Spleen (tissue), 11 donors: ENCODE measurements around the gene SRCAP. TPM values are rescaled to one million over a fixed set of nuclear protein-coding genes. Genes with fewer than 3 reads are reported as not detected.

Experiments used
- DNase-seq: peaks from one replicate; pipeline ENCODE4 v3.0.0-alpha.2; 2020
- H3K27ac ChIP-seq, 8 donors: fragments of 200-600 bp; sonication (generic) in 7 of 8; 1 replicate in 4 of 8; 2 replicates in 4 of 8; pipeline versions ENCODE4 v1.5.0 to v1.8.0; 2016 to 2021; ENCODE audit warnings: inconsistent platforms in 4 of 8, mild to moderate bottlenecking in 4 of 8, moderate library complexity in 1 of 8
- H3K27me3 ChIP-seq, 7 donors: fragments of 200-600 bp; sonication (generic) in 6 of 7; replicated peaks in 1 of 7; 1 replicate in 4 of 7; 2 replicates in 3 of 7; pipeline versions ENCODE4 v1.5.0 to v1.8.0; 2016 to 2021; ENCODE audit warnings: inconsistent platforms in 3 of 7, mild to moderate bottlenecking in 1 of 7
- H3K36me3 ChIP-seq, 6 donors: fragments of 200-600 bp; sonication (generic) in 5 of 6; 1 replicate in 4 of 6; 2 replicates in 2 of 6; pipeline versions ENCODE4 v1.5.0 to v1.8.0; 2016 to 2021; ENCODE audit warnings: inconsistent platforms in 2 of 6
- H3K4me1 ChIP-seq, 6 donors: fragments of 200-600 bp; sonication (generic) in 5 of 6; 1 replicate in 3 of 6; 2 replicates in 3 of 6; pipeline versions ENCODE4 v1.5.0 to v1.8.0; 2016 to 2021; ENCODE audit warnings: inconsistent platforms in 3 of 6
- H3K4me3 ChIP-seq, 8 donors: fragments of 200-600 bp; sonication (generic) in 7 of 8; 1 replicate in 4 of 8; 2 replicates in 4 of 8; pipeline versions ENCODE4 v1.5.0 to v1.8.0; 2016 to 2021; ENCODE audit warnings: inconsistent platforms in 4 of 8, mild to moderate bottlenecking in 4 of 8, moderate library complexity in 2 of 8
- H3K9me3 ChIP-seq, 8 donors: fragments of 200-600 bp; sonication (generic) in 7 of 8; 1 replicate in 4 of 8; 2 replicates in 4 of 8; pipeline versions ENCODE4 v1.5.0 to v1.8.0; 2016 to 2021; ENCODE audit warnings: inconsistent platforms in 4 of 8
- POLR2A ChIP-seq, 3 donors: fragments of 450-650 bp; IDR thresholded peaks; one replicate each; pipeline ENCODE4 v1.5.1; 2017; ENCODE audit warnings: antibody characterized with exemption in 3 of 3, mild to moderate bottlenecking in 1 of 3
- POLR2AphosphoS5 ChIP-seq, 3 donors: sonication (generic); formaldehyde crosslinking; IDR thresholded peaks; one replicate each; pipeline ENCODE4 v1.5.1; 2017; ENCODE audit warnings: antibody characterized with exemption in 3 of 3
- WGBS, 5 donors: extraction: QIAGEN DNeasy Blood & Tissue Kit in 3 of 5; methylation state at CpG; one replicate each; pipeline versions ENCODE4 v1.1.5 to v1.1.7; 2013 to 2018; 5-methylcytosine and 5-hydroxymethylcytosine counted together
- intact Hi-C: fragments of 100-400 bp; cut with DNase I; formaldehyde crosslinking; loops from one replicate; pipeline ENCODE4 v1.15.0; 2023; ENCODE audit warnings: low total_unique reads
- polyA plus RNA-seq, 3 donors: library from polyadenylated mRNA; stranded (reverse); fragments of 200-250 nt; gene quantifications; one replicate each; pipeline ENCODE4 v1.2.1, GENCODE V29; 2013
- total RNA-seq, 7 donors: library from RNA; depleted of rRNA in 3 of 7; stranded (reverse); fragments of >200 nt in 3 of 7; fragmentation: NEBNext Ultra II Directional in 4 of 7; extraction: Animal tissue kit (Norgen Biotek cat#: 25700) in 4 of 7; gene quantifications; one replicate each; pipeline versions ENCODE4 v1.1.0 to v1.2.1, GENCODE V29; 2016 to 2021
- TF ChIP-seq, protein P1 (sequence below), 11 experiments: fragments of 200-600 bp in 7 of 11; fragments of 450-650 bp in 4 of 11; sonication (generic) in 4 of 11; IDR thresholded peaks in 8 of 11; conservative IDR thresholded peaks in 3 of 11; 1 replicate in 7 of 11; 2 replicates in 4 of 11; pipeline versions ENCODE4 v1.4.0 to v1.8.0; 2016 to 2021; ENCODE audit warnings: antibody characterized with exemption in 11 of 11, inconsistent platforms in 4 of 11, mild to moderate bottlenecking in 1 of 11
- donor health status: healthy with polysubstance abuse.
- donor health status: DM: no; HTN: no; CAD: no; lungs with moderate emphysema.
- donor health status: DM: no; HTN: no; CAD: no.
- donor health status: Bipolar disorder and iron deficiency.
- donor health status: healthy.
- donor health status: DM: no; HTN: no; CAD: no.
- donor health status: DM: yes; HTN: yes; CAD: no.

Gene SRCAP
- total and polyA plus RNA-seq, 10 donors = 1.2 to 85.7 (median 68.3) TPM

DNA sequence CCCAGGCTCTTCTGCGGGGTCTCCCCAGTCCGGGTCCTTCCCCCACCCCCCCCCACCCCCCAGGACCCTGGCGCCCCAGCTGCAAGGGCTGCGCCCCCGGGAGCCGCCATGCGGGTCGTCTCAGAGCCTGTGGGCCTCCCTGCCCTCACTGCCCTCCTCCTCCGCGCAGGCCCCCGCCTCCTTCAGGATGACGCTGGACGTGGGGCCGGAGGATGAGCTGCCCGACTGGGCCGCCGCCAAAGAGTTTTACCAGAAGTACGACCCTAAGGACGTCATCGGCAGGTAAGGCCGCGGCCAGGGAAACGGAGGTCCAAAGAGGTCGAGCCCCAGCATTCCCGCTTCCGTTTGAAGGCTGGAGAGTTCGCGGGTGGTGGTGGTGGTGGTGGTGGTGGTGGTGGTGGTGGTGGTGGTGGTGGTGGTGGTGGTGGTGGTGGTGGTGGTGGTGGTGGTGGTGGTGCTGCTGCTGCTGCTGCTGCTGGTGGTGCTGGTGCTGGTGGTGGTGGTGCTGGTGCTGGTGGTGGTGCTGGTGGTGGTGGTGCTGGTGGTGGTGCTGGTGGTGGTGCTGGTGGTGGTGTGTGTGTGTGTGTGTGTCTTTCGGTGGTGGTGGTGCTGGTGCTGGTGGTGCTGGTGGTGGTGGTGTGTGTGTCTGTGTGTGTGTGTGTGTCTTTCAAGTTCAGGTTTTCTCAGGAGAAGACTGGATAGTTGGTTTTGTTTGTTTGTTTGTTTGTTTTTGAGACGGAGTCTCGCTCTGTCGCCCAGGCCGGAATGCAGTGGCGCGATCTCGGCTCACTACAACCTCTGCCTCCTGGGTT, 49.9 kb downstream of the SRCAP start:
- no peaks in the 10 kb centered on the region for H3K9me3 ChIP-seq
- peak overlapping the region; percentile 65 to 94 (median 82) for H3K4me3 ChIP-seq
- H3K27me3 ChIP-seq = no peaks in the 10 kb centered on the region
- H3K27ac ChIP-seq = peak overlapping the region; percentile 72 to 91 (median 82)
- 15 to 27% (median 17%) methylated on average over 20 to 36 of the region's 36 CpGs for WGBS, 5 donors
- peak; percentile 89 for DNase-seq
- intact Hi-C loops = no loop called here
- H3K4me1 ChIP-seq = peaks cover 0 to 31% (median 22%) of the 10 kb centered on the region in 6 donors
- TF ChIP-seq POLR2A (IDR thresholded peaks at IDR 0.05) (no peak), POLR2AphosphoS5 (IDR thresholded peaks at IDR 0.05) (no peak)
- TF ChIP-seq, protein P1, sequence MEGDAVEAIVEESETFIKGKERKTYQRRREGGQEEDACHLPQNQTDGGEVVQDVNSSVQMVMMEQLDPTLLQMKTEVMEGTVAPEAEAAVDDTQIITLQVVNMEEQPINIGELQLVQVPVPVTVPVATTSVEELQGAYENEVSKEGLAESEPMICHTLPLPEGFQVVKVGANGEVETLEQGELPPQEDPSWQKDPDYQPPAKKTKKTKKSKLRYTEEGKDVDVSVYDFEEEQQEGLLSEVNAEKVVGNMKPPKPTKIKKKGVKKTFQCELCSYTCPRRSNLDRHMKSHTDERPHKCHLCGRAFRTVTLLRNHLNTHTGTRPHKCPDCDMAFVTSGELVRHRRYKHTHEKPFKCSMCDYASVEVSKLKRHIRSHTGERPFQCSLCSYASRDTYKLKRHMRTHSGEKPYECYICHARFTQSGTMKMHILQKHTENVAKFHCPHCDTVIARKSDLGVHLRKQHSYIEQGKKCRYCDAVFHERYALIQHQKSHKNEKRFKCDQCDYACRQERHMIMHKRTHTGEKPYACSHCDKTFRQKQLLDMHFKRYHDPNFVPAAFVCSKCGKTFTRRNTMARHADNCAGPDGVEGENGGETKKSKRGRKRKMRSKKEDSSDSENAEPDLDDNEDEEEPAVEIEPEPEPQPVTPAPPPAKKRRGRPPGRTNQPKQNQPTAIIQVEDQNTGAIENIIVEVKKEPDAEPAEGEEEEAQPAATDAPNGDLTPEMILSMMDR (IDR thresholded peaks at IDR 0.05 in 8 of 11, conservative IDR thresholded peaks at IDR 0.05 in 3 of 11) = no peak
- H3K36me3 ChIP-seq = peaks cover 0 to 52% (median 35%) of the 10 kb centered on the region in 6 donors

DNA sequence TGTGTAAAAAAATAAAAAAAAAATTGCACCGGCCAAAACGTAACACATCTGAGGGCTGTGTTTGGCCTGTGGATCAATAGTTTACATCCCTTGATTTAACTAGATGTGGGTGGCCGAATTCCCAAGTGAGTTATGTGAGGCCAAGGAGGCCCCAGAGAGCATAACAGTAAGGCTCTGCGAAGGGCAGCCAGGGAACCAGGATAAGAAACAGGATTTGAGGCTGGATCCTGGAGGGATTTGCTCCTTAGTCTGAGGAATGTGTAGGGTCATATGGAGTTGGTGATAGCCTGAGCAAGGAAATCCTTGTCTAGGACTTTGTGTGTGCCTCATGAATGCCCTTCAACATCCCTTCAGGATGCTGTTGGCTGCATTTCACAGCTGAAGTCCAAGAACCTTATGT, 51.2 kb downstream of the SRCAP start:
- peaks cover 0 to 31% (median 22%) of the 10 kb centered on the region in 6 donors for H3K4me1 ChIP-seq
- H3K4me3 ChIP-seq = no peak overlapping the region
- no peak for DNase-seq
- 87 to 96% (median 94%) methylated on average over 4 of the region's 4 CpGs for WGBS, 5 donors
- H3K27ac ChIP-seq = no peak overlapping the region
- intact Hi-C loops = no loop called here
- peaks cover 0 to 52% (median 41%) of the 10 kb centered on the region in 6 donors for H3K36me3 ChIP-seq
- TF ChIP-seq POLR2AphosphoS5 (IDR thresholded peaks at IDR 0.05) (no peak), POLR2A (IDR thresholded peaks at IDR 0.05) (no peak)
- TF ChIP-seq, protein P1 (IDR thresholded peaks at IDR 0.05 in 8 of 11, conservative IDR thresholded peaks at IDR 0.05 in 3 of 11) = no peak
- no peaks in the 10 kb centered on the region for H3K27me3 ChIP-seq
- no peaks in the 10 kb centered on the region for H3K9me3 ChIP-seq

DNA sequence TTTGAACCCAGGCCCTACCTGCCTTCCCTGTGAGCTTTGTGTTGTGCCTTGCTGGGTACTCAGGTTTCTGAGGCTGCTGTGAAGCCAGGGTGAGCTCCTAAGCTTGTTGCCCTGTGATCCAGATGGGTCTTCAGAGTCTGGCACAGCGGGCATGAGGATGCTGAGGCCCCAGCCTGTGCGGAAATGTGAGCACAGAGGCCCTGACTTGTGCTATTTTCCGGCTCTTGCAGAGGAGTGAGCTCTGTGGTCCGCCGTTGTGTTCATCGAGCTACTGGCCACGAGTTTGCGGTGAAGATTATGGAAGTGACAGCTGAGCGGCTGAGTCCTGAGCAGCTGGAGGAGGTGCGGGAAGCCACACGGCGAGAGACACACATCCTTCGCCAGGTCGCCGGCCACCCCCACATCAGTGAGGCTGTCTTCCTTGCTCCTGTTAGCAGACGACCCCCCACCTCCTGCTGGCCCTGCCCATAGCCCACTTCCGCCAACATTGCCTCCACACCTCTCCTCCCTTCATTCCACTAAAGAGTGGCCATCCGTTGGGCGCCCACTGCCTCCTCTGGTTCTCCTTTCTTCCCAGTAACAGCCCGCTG, 52.0 kb downstream of the SRCAP start:
- Histone ChIP-seq H3K9me3 (no peaks in the 10 kb centered on the region), H3K4me1 (peaks cover 0 to 31% (median 22%) of the 10 kb centered on the region in 6 donors), H3K27me3 (no peaks in the 10 kb centered on the region), H3K27ac (no peak overlapping the region), H3K36me3 (peaks cover 0 to 57% (median 46%) of the 10 kb centered on the region in 6 donors), H3K4me3 (no peak overlapping the region)
- intact Hi-C loops = no loop called here
- TF ChIP-seq POLR2AphosphoS5 (IDR thresholded peaks at IDR 0.05) = no peak
- no peak for DNase-seq
- WGBS, 5 donors = 91 to 97% (median 92%) methylated on average over 18 to 20 of the region's 20 CpGs

DNA sequence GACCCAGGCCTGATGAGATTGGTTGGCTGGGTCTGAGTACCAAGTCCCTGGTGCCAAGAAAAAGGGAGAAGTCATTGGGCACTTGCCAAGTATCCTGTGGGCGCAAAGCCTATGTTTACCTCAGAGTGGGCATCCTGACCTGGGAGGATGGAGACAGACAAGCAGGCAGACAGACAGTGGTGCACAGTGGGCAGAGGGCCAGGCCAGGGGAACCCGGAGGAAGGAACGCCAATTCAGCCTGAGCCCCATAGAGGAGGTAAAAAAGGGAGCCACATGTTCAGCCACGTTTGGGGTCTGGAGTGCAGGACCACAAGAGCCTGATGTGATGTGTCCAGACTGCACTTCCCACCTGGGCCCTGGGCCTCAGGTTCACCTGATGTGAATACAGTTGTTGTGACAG, 54.6 kb downstream of the SRCAP start:
- Histone ChIP-seq H3K27me3 (no peaks in the 10 kb centered on the region), H3K36me3 (peaks cover 0 to 83% (median 57%) of the 10 kb centered on the region in 6 donors), H3K27ac (no peak overlapping the region), H3K4me3 (no peak overlapping the region), H3K4me1 (peaks cover 0 to 21% (median 10%) of the 10 kb centered on the region in 6 donors), H3K9me3 (no peaks in the 10 kb centered on the region)
- intact Hi-C loops = no loop called here
- WGBS, 5 donors = 77 to 96% (median 87%) methylated on average over 1 to 4 of the region's 4 CpGs
- DNase-seq = no peak
- TF ChIP-seq POLR2AphosphoS5 (IDR thresholded peaks at IDR 0.05) = no peak
- TF ChIP-seq, protein P1 (IDR thresholded peaks at IDR 0.05 in 8 of 11, conservative IDR thresholded peaks at IDR 0.05 in 3 of 11) = no peak
- no peak for TF ChIP-seq POLR2A (IDR thresholded peaks at IDR 0.05)
